BJ (cell line): ENCODE results near the gene PKDCC. TPM values are rescaled to one million over a fixed set of nuclear protein-coding genes. Genes with fewer than 3 reads are reported as not detected.
A peak's percentile ranks its signal among the peaks of the same experiment; 100 is the strongest.

Experiments used
- CTCF ChIA-PET: fragments of 350-600 bp; formaldehyde crosslinking; extraction: SDS; loops from one replicate; lab custom pipeline; 2021; ENCODE audit warnings: antibody characterized with exemption, inconsistent platforms; lab: Yijun Ruan, JAX
- POLR2A ChIA-PET: fragments of 300-600 bp; sonication (Branson Sonifier 250); formaldehyde crosslinking; extraction: SDS; loops from one replicate; lab custom pipeline; 2021; ENCODE audit warnings: antibody characterized with exemption; lab: Charles Lee
- DNase-seq: peaks from one replicate; pipeline ENCODE4 v3.0.0-alpha.2; 2011; ENCODE audit warnings: low read depth
- H3K27me3 ChIP-seq: 2 replicates; pipeline ENCODE4 v1.6.0; 2011; ENCODE audit warnings: low read length; ENCODE audit not compliant: control insufficient read depth, insufficient read depth
- H3K36me3 ChIP-seq: 2 replicates; pipeline ENCODE4 v1.5.1; 2011; ENCODE audit warnings: low read length; ENCODE audit not compliant: control insufficient read depth, insufficient read depth
- H3K4me3 ChIP-seq: 2 replicates; pipeline ENCODE4 v1.5.1; 2011; ENCODE audit warnings: low read depth, mild to moderate bottlenecking, control low read depth, low read length
- polyA plus RNA-seq: library from polyadenylated mRNA; depleted of rRNA; stranded (reverse); fragments of >200 nt; gene quantifications from 2 replicates; pipeline ENCODE4 v1.2.3, GENCODE V29; 2011
- TF ChIP-seq, protein P1 (sequence below): IDR thresholded peaks from 2 replicates; pipeline ENCODE4 v1.5.1; 2011; ENCODE audit warnings: low read depth, mild to moderate bottlenecking, control low read depth, inconsistent platforms, low read length, moderate library complexity; ENCODE audit not compliant: insufficient read depth

PKDCC gene
- polyA plus RNA-seq, 1 experiment: 6.6 TPM

DNA sequence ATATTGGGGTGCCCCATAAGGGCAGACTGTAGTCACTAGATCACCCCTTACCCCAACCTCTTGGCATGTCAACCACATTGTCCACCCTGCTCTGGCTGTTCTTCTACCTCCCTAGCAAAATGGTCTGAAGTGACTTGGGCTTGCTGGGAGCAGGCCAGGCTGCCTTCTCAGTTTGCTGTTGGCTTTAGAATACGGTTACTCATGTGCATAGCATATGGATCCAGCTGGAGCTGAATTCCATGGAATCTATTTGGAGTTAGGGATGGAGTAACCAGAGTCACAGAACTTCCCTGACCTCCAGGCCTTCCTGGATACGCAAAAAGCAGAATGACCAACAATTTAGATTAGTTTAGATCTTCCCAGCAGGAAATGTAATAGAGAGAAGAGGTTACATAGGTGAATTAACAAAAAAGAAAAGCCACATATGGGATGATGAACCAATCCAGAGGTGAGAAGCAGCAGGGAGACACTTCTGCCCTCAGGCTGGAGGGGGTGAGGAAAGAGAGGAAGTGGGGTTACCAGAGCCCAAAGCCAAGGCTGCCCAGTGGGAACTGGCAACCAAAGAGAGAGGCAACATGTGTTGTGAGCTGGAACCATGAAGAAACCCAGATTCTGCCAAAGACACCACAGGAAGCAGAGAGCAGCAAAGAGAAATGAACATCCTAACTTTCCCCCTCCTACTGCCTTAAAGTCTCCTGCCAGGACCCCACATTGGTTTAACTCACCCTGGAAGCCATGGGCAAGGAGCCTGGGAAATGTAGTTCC lies 26.1 kb downstream of the PKDCC start:
- ChIA-PET POLR2A (no interaction called here), CTCF (interaction anchor here (1.6 to 5.5 kb wide), 3 partner anchors 13 to 220 kb away, joined by 7 to 25 read pairs (median 7); no protein-coding TSS in a partner anchor)
- no peak for DNase-seq
- TF ChIP-seq, protein P1, sequence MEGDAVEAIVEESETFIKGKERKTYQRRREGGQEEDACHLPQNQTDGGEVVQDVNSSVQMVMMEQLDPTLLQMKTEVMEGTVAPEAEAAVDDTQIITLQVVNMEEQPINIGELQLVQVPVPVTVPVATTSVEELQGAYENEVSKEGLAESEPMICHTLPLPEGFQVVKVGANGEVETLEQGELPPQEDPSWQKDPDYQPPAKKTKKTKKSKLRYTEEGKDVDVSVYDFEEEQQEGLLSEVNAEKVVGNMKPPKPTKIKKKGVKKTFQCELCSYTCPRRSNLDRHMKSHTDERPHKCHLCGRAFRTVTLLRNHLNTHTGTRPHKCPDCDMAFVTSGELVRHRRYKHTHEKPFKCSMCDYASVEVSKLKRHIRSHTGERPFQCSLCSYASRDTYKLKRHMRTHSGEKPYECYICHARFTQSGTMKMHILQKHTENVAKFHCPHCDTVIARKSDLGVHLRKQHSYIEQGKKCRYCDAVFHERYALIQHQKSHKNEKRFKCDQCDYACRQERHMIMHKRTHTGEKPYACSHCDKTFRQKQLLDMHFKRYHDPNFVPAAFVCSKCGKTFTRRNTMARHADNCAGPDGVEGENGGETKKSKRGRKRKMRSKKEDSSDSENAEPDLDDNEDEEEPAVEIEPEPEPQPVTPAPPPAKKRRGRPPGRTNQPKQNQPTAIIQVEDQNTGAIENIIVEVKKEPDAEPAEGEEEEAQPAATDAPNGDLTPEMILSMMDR: no peak
- Histone ChIP-seq H3K27me3 (peaks cover 22% of the 10 kb centered on the region), H3K36me3 (no peaks in the 10 kb centered on the region), H3K4me3 (no peak overlapping the region)

GRCh38 chr2:42074661-42075060 lies 26.8 kb downstream of the PKDCC start:
- no peak for DNase-seq
- Histone ChIP-seq H3K27me3 (peaks cover 15% of the 10 kb centered on the region), H3K4me3 (no peak overlapping the region), H3K36me3 (no peaks in the 10 kb centered on the region)
- POLR2A ChIA-PET: no interaction called here
- TF ChIP-seq, protein P1: no peak
- CTCF ChIA-PET: interaction anchor here (1.6 to 5.5 kb wide), 3 partner anchors 12 to 221 kb away, joined by 7 to 25 read pairs (median 7); no protein-coding TSS in a partner anchor

DNA sequence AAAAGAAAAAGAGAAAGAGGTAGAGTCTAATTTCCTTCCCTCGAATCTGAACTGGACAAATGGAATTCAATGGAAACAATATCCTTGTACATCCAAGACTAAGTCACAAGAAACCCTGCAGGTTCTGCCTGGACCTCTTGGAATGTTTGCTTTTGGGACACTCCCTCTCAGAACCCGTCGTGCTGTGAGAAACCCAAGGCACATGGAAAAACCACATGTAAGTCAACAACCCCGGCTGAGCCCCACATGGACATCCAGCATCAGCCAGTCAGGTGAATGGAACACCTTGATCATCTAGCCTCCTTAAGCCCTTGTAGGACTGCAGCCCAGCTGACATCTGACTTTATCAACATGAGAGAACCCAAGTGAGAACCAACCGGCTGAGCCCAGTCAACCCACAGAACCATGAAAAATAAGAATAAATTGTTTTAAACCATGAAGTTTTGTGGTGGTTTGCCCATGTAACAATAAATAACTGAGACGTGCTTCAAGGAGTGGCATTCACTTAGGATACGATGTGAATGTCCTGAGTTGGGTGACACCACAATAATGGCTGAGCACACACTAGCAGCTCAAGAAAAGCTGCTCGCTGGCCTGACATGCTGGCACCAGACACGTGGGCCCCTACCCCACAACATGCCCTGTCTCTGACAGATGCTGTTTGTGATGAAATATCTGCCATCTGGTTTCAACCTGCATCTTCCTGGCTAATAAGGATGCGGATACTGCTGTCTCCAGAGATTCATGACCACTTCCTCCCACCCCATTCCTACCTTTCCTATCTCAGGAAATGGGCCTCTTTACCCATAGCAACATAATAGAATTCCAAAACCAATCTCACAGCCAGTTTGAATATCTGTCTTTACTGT lies 28.8 kb downstream of the PKDCC start:
- CTCF ChIA-PET: interaction anchor here (1.6 to 2.7 kb wide), 3 partner anchors 10 to 223 kb away, joined by 8 to 27 read pairs (median 8); no protein-coding TSS in a partner anchor
- Histone ChIP-seq H3K36me3 (no peaks in the 10 kb centered on the region), H3K4me3 (no peak overlapping the region), H3K27me3 (peaks cover 19% of the 10 kb centered on the region)
- POLR2A ChIA-PET: no interaction called here
- TF ChIP-seq, protein P1: no peak
- no peak for DNase-seq

DNA sequence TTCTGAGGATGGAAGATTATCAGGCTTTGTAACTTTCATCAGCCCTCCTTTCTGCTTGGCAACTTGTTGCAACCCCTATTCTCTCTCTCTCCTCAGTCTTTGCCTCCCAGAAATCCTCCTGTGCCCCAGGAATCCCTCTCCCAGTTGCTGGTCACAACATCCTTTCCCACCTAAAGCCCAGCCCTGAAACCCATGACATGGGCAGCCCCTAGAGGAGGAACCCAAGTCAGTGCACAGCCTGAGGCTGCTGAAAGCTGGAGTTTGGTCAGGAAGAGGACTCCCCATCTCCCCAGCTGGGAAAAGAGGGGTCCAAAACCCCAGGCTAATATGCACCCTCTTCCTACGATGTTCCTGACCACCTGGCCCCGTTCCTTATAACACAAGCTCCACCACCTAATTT lies 29.5 kb downstream of the PKDCC start:
- Histone ChIP-seq H3K27me3 (peaks cover 19% of the 10 kb centered on the region), H3K4me3 (no peak overlapping the region), H3K36me3 (no peaks in the 10 kb centered on the region)
- CTCF ChIA-PET: interaction anchor here (1.1 to 2.7 kb wide), 4 partner anchors 9 to 224 kb away, joined by 3 to 27 read pairs (median 8); no protein-coding TSS in a partner anchor
- DNase-seq: no peak
- TF ChIP-seq, protein P1: 0 out of 2 replicates have a peak, but pooled peaks have one; percentile 18
- POLR2A ChIA-PET: no interaction called here
